ENCODE results near the gene CYP11A1. TPM values are rescaled to one million over a fixed set of nuclear protein-coding genes. Genes with fewer than 3 reads are reported as not detected.

The CYP11A1 gene
- total RNA-seq, 1 experiment from 2014 or later = 1.7 TPM

DNA sequence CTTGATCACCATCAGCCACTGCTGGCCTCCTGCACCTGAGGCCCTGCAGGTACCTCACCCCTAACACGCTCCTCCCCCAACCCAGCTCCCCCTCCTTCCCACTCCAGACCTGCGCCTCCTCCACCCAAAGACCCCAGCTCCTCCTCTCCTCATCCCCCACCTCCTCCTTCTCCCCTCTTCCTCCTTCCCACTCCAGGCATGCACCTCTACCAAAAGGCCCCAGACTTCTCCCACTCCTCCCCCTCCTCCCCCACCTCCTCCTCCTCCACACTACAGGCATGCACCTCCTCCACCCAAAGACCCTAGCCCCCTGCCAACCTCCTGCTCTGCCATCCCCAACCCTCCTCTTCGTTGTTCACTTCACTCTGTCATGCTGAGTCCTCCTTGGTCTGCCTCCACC lies 42.7 kb downstream of the CYP11A1 start:
- Histone ChIP-seq H3K27ac (ENCODE audit: insufficient read length, low read depth, low read length) (no peak overlapping the region), H2BK15ac (ENCODE audit: low read depth, low read length) (no peak overlapping the region), H2AK5ac (ENCODE audit: insufficient read length, low read length) (no peak overlapping the region), H3K79me1 (ENCODE audit: insufficient read depth, low read depth, low read length, poor library complexity, severe bottlenecking) (no peaks in the 10 kb centered on the region), H2BK20ac (ENCODE audit: low read depth, low read length, poor library complexity, severe bottlenecking) (no peak overlapping the region), H3K79me2 (ENCODE audit: insufficient read depth, low read length) (no peaks in the 10 kb centered on the region), H3K4me2 (ENCODE audit: insufficient read depth, insufficient read length, low read length) (no peak overlapping the region), H2BK12ac (ENCODE audit: insufficient read length, low read depth, low read length) (no peak overlapping the region), H3K4ac (ENCODE audit: low read depth, low read length) (no peak overlapping the region), H2AFZ (ENCODE audit: low read length) (no peak overlapping the region), H4K8ac (replicated peaks; ENCODE audit: insufficient read length, low read depth, low read length) (no peak overlapping the region), H3K14ac (ENCODE audit: insufficient read depth, low read length) (no peak overlapping the region), H3K9ac (ENCODE audit: extremely low read depth, insufficient read length, low read length) (no peak overlapping the region), H4K91ac (ENCODE audit: insufficient read length, low read depth, low read length) (no peak overlapping the region), H3K27me3 (ENCODE audit: insufficient read depth, low read length) (no peaks in the 10 kb centered on the region), H3K9me3 (ENCODE audit: control insufficient read depth, low read depth, low read length) (no peaks in the 10 kb centered on the region), H2BK120ac (ENCODE audit: low read depth, low read length, poor library complexity, severe bottlenecking) (no peak overlapping the region), H3K23me2 (ENCODE audit: insufficient read length, low read depth, low read length, poor library complexity, severe bottlenecking) (no peaks in the 10 kb centered on the region), H3K4me1 (ENCODE audit: insufficient read depth, low read length) (peaks cover 5% of the 10 kb centered on the region; the same call in 1 of the 2 replicates), H3K18ac (ENCODE audit: insufficient read length, low read depth, low read length) (no peak overlapping the region), H3K23ac (ENCODE audit: insufficient read length, low read depth, low read length) (no peak overlapping the region), H3K56ac (ENCODE audit: insufficient read length, low read depth, low read length) (no peak overlapping the region), H3T11ph (ENCODE audit: low read length) (no peak overlapping the region), H4K20me1 (ENCODE audit: control insufficient read depth, insufficient read depth, insufficient read length) (no peaks in the 10 kb centered on the region), H4K5ac (ENCODE audit: insufficient read length, low read depth, low read length) (no peak overlapping the region), H2BK5ac (ENCODE audit: insufficient read length, low read length) (no peak overlapping the region)
- Mint-ChIP-seq H3K36me3 (ENCODE audit: insufficient read depth in 1 of 3, low read depth in 3 of 3) (no peaks in the 10 kb centered on the region; a peak in 1 of 7 replicates), H3K9me3 (no peaks in the 10 kb centered on the region), H3K4me3 (no peak overlapping the region), H3K27ac (no peak overlapping the region), H3K4me1 (peaks cover 20 to 42% of the 10 kb centered on the region in 2 experiments), H3K27me3 (ENCODE audit: low read depth) (peaks cover 6% of the 10 kb centered on the region)
- WGBS (ENCODE audit: extremely low coverage, insufficient read length, low lambda C conversion rate) = no CpG with 5 or more reads among the region's 3 CpGs
- TF ChIP-seq, protein P1, sequence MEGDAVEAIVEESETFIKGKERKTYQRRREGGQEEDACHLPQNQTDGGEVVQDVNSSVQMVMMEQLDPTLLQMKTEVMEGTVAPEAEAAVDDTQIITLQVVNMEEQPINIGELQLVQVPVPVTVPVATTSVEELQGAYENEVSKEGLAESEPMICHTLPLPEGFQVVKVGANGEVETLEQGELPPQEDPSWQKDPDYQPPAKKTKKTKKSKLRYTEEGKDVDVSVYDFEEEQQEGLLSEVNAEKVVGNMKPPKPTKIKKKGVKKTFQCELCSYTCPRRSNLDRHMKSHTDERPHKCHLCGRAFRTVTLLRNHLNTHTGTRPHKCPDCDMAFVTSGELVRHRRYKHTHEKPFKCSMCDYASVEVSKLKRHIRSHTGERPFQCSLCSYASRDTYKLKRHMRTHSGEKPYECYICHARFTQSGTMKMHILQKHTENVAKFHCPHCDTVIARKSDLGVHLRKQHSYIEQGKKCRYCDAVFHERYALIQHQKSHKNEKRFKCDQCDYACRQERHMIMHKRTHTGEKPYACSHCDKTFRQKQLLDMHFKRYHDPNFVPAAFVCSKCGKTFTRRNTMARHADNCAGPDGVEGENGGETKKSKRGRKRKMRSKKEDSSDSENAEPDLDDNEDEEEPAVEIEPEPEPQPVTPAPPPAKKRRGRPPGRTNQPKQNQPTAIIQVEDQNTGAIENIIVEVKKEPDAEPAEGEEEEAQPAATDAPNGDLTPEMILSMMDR (conservative IDR thresholded peaks at IDR 0.05) = no peak
- no peak for DNase-seq
